H9 (cell line): Measurements from ENCODE around the gene HIPK1. TPM values are rescaled to one million over a fixed set of nuclear protein-coding genes. Genes with fewer than 3 reads are reported as not detected.

Experiments
- DNase-seq: peaks from one replicate; pipeline ENCODE4 v3.0.0-alpha.2; 2017
- H2AFZ ChIP-seq: one replicate; pipeline ENCODE4 v1.6.1; 2013; ENCODE audit warnings: mild to moderate bottlenecking, low read length, control low read depth, moderate library complexity
- H2AK5ac ChIP-seq: 2 replicates; pipeline ENCODE4 v1.6.1; 2013; ENCODE audit warnings: low read length, control low read depth, mixed read lengths; ENCODE audit not compliant: insufficient read length
- H2BK120ac ChIP-seq: one replicate; pipeline ENCODE4 v1.6.1; 2013; ENCODE audit warnings: low read depth, mild to moderate bottlenecking, low read length, control low read depth, inconsistent platforms; ENCODE audit not compliant: poor library complexity, severe bottlenecking
- H2BK12ac ChIP-seq: 2 replicates; pipeline ENCODE4 v1.6.1; 2013; ENCODE audit warnings: low read length, control low read depth, mixed read lengths, low read depth; ENCODE audit not compliant: insufficient read length
- H2BK15ac ChIP-seq: 2 replicates; pipeline ENCODE4 v1.6.1; 2013; ENCODE audit warnings: low read depth, low read length, control low read depth
- H2BK20ac ChIP-seq: one replicate; pipeline ENCODE4 v1.6.1; 2013; ENCODE audit warnings: low read depth, mild to moderate bottlenecking, low read length, control low read depth, inconsistent platforms; ENCODE audit not compliant: poor library complexity, severe bottlenecking
- H2BK5ac ChIP-seq: 2 replicates; pipeline ENCODE4 v1.6.1; 2013; ENCODE audit warnings: low read length, control low read depth, mixed read lengths; ENCODE audit not compliant: insufficient read length
- H3K14ac ChIP-seq: 2 replicates; pipeline ENCODE4 v1.6.1; 2013; ENCODE audit warnings: low read length, control low read depth; ENCODE audit not compliant: insufficient read depth
- H3K18ac ChIP-seq: 2 replicates; pipeline ENCODE4 v1.6.1; 2013; ENCODE audit warnings: low read depth, mild to moderate bottlenecking, mixed read lengths, low read length, control low read depth; ENCODE audit not compliant: insufficient read length
- H3K23ac ChIP-seq: 2 replicates; pipeline ENCODE4 v1.6.1; 2013; ENCODE audit warnings: low read length, control low read depth, mixed read lengths, low read depth; ENCODE audit not compliant: insufficient read length
- H3K23me2 ChIP-seq: 2 replicates; pipeline ENCODE4 v1.6.1; 2013; ENCODE audit warnings: low read depth, mild to moderate bottlenecking, mixed read lengths, low read length, control low read depth; ENCODE audit not compliant: insufficient read length, poor library complexity, severe bottlenecking
- H3K27ac ChIP-seq: 2 replicates; pipeline ENCODE4 v1.5.1; 2013; ENCODE audit warnings: low read length, control low read depth, mixed read lengths, low read depth; ENCODE audit not compliant: insufficient read length
- H3K27me3 ChIP-seq: 2 replicates; pipeline ENCODE4 v1.6.1; 2013; ENCODE audit warnings: low read length, control low read depth, inconsistent platforms; ENCODE audit not compliant: insufficient read depth
- H3K4ac ChIP-seq: 2 replicates; pipeline ENCODE4 v1.6.1; 2013; ENCODE audit warnings: low read depth, mild to moderate bottlenecking, control low read depth, inconsistent platforms, low read length, moderate library complexity
- H3K4me1 ChIP-seq: 2 replicates; pipeline ENCODE4 v1.6.1; 2013; ENCODE audit warnings: low read length, control low read depth, inconsistent platforms; ENCODE audit not compliant: insufficient read depth
- H3K4me2 ChIP-seq: 2 replicates; pipeline ENCODE4 v1.6.1; 2013; ENCODE audit warnings: low read length, control low read depth, mixed read lengths; ENCODE audit not compliant: insufficient read length, insufficient read depth
- H3K56ac ChIP-seq: 2 replicates; pipeline ENCODE4 v1.6.1; 2013; ENCODE audit warnings: low read depth, mild to moderate bottlenecking, mixed read lengths, low read length, control low read depth; ENCODE audit not compliant: insufficient read length
- H3K79me1 ChIP-seq: 2 replicates; pipeline ENCODE4 v1.6.1; 2013; ENCODE audit warnings: low read depth, mild to moderate bottlenecking, moderate library complexity, low read length, control low read depth, inconsistent platforms; ENCODE audit not compliant: insufficient read depth, poor library complexity, severe bottlenecking
- H3K79me2 ChIP-seq: 2 replicates; pipeline ENCODE4 v1.6.1; 2013; ENCODE audit warnings: low read length, control low read depth, inconsistent platforms; ENCODE audit not compliant: insufficient read depth
- H3K9ac ChIP-seq: 2 replicates; pipeline ENCODE4 v1.6.1; 2013; ENCODE audit warnings: low read length, control low read depth, mixed read lengths; ENCODE audit not compliant: insufficient read length; ENCODE audit errors: extremely low read depth
- H3K9me3 ChIP-seq: one replicate; pipeline ENCODE4 v1.6.1; 2013; ENCODE audit warnings: low read depth, low read length, inconsistent platforms; ENCODE audit not compliant: control insufficient read depth
- H3T11ph ChIP-seq: one replicate; pipeline ENCODE4 v1.6.1; 2013; ENCODE audit warnings: mild to moderate bottlenecking, low read length, control low read depth, inconsistent platforms
- H4K20me1 ChIP-seq: one replicate; pipeline ENCODE4 v1.6.1; 2013; ENCODE audit not compliant: control insufficient read depth, insufficient read length, insufficient read depth
- H4K5ac ChIP-seq: 2 replicates; pipeline ENCODE4 v1.6.1; 2013; ENCODE audit warnings: low read depth, mild to moderate bottlenecking, mixed read lengths, low read length, control low read depth; ENCODE audit not compliant: insufficient read length
- H4K8ac ChIP-seq: replicated peaks from 2 replicates; pipeline ENCODE4 v1.6.1; 2013; ENCODE audit warnings: low read length, control low read depth, mixed read lengths, low read depth; ENCODE audit not compliant: insufficient read length
- H4K91ac ChIP-seq: 2 replicates; pipeline ENCODE4 v1.6.1; 2013; ENCODE audit warnings: low read depth, mild to moderate bottlenecking, moderate library complexity, mixed read lengths, low read length, control low read depth; ENCODE audit not compliant: insufficient read length
- H3K27ac Mint-ChIP-seq, 3 experiments: 2 replicates in 2 of 3; 3 replicates in 1 of 3; pipeline ENCODE4 v1.8.0; 2020 to 2021; ENCODE audit warnings: mixed read lengths in 3 of 3, mild to moderate bottlenecking in 1 of 3, moderate library complexity in 1 of 3
- H3K27me3 Mint-ChIP-seq: 2 replicates; pipeline ENCODE4 v1.8.0; 2021; ENCODE audit warnings: low read depth, mild to moderate bottlenecking, moderate library complexity, mixed read lengths
- H3K36me3 Mint-ChIP-seq, 3 experiments: 2 replicates in 2 of 3; 3 replicates in 1 of 3; pipeline ENCODE4 v1.8.0; 2020 to 2021; ENCODE audit warnings: low read depth in 3 of 3, mixed read lengths in 3 of 3; ENCODE audit not compliant: insufficient read depth in 1 of 3
- H3K4me1 Mint-ChIP-seq, 2 experiments: 2 replicates each; pipeline ENCODE4 v1.8.0; 2020; ENCODE audit warnings: mixed read lengths in 2 of 2
- H3K4me3 Mint-ChIP-seq, 2 experiments: 2 replicates in 1 of 2; 3 replicates in 1 of 2; pipeline ENCODE4 v1.8.0; 2020 to 2021; ENCODE audit warnings: mild to moderate bottlenecking in 2 of 2, mixed read lengths in 2 of 2, moderate library complexity in 1 of 2
- H3K9me3 Mint-ChIP-seq, 2 experiments: 2 replicates in 1 of 2; 3 replicates in 1 of 2; pipeline ENCODE4 v1.8.0; 2020; ENCODE audit warnings: mild to moderate bottlenecking in 2 of 2, mixed read lengths in 2 of 2, moderate library complexity in 1 of 2
- WGBS: extraction: QIAGEN DNeasy Blood & Tissue Kit; methylation state at CpG from one replicate; pipeline ENCODE4 v1.1.7; 2013; ENCODE audit warnings: missing lambda C conversion rate, low lambda C conversion rate, mixed read lengths; ENCODE audit not compliant: insufficient read length; ENCODE audit errors: extremely low coverage; 5-methylcytosine and 5-hydroxymethylcytosine counted together
- total RNA-seq: library from RNA; stranded (reverse); gene quantifications from 2 replicates; pipeline ENCODE4 v1.2.1, GENCODE V29; 2021
- TF ChIP-seq, protein P1 (sequence below): fragments of 200-600 bp; sonication (generic); conservative IDR thresholded peaks from 3 replicates; pipeline ENCODE4 v1.8.0; 2021; ENCODE audit warnings: antibody characterized with exemption, mild to moderate bottlenecking

The HIPK1 gene
- total RNA-seq, 1 experiment from 2014 or later: 65.7 TPM

DNA sequence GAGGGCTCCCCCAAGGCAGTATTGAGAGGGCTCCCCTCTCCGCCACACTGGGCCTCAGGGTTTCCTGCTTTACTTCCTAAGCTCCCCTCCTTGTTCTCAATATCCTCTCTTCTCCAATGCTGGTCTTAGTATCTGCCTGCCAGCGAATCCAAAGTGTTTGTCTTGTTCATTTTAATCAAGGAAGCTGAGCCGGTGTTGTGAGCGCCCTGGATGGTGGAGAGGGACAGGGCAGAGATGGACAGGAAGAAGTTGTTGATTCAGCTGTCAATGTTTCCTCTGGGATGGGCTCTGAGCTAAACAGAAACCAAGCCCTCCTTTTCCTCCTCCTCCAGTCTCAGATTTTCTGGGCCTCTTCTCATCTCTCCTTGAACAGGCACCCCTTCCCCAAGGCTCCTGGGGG is 55.6 kb downstream of the HIPK1 start:
- Histone ChIP-seq H3K79me1 (peaks cover 6% of the 10 kb centered on the region), H3K79me2 (peaks cover 6% of the 10 kb centered on the region; the same call in 1 of the 2 replicates), H3K23ac (no peak overlapping the region), H2BK20ac (no peak overlapping the region), H3K23me2 (peaks cover 6% of the 10 kb centered on the region), H4K8ac (no peak overlapping the region), H2BK15ac (no peak overlapping the region), H4K91ac (no peak overlapping the region), H4K5ac (no peak overlapping the region), H3T11ph (no peak overlapping the region), H3K9me3 (peaks cover 10% of the 10 kb centered on the region), H4K20me1 (no peaks in the 10 kb centered on the region), H3K56ac (no peak overlapping the region), H3K14ac (no peak overlapping the region), H3K9ac (no peak overlapping the region), H3K18ac (no peak overlapping the region), H2BK120ac (no peak overlapping the region), H3K4ac (no peak overlapping the region), H2BK12ac (no peak overlapping the region), H2AK5ac (no peak overlapping the region), H3K4me1 (peaks cover 10% of the 10 kb centered on the region; the same call in 1 of the 2 replicates), H2BK5ac (no peak overlapping the region), H2AFZ (no peak overlapping the region), H3K27ac (no peak overlapping the region), H3K27me3 (no peaks in the 10 kb centered on the region), H3K4me2 (no peak overlapping the region)
- H3K9me3 Mint-ChIP-seq: peaks cover 32 to 35% of the 10 kb centered on the region in 2 experiments
- peaks cover 6% of the 10 kb centered on the region for H3K27me3 Mint-ChIP-seq
- H3K36me3 Mint-ChIP-seq: peaks cover 52 to 79% (median 77%) of the 10 kb centered on the region in 3 experiments
- DNase-seq: no peak
- TF ChIP-seq, protein P1, sequence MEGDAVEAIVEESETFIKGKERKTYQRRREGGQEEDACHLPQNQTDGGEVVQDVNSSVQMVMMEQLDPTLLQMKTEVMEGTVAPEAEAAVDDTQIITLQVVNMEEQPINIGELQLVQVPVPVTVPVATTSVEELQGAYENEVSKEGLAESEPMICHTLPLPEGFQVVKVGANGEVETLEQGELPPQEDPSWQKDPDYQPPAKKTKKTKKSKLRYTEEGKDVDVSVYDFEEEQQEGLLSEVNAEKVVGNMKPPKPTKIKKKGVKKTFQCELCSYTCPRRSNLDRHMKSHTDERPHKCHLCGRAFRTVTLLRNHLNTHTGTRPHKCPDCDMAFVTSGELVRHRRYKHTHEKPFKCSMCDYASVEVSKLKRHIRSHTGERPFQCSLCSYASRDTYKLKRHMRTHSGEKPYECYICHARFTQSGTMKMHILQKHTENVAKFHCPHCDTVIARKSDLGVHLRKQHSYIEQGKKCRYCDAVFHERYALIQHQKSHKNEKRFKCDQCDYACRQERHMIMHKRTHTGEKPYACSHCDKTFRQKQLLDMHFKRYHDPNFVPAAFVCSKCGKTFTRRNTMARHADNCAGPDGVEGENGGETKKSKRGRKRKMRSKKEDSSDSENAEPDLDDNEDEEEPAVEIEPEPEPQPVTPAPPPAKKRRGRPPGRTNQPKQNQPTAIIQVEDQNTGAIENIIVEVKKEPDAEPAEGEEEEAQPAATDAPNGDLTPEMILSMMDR: no peak
- H3K4me3 Mint-ChIP-seq: no peak overlapping the region
- peaks cover 39 to 41% of the 10 kb centered on the region in 2 experiments for H3K4me1 Mint-ChIP-seq
- H3K27ac Mint-ChIP-seq: no peak overlapping the region
- WGBS: no CpG with 5 or more reads among the region's 4 CpGs
